GM12801 (cell line): ENCODE data around the gene SOWAHD.

Source experiments
- TF ChIP-seq, protein P1 (sequence below): IDR thresholded peaks from one replicate; pipeline ENCODE4 v1.5.1; 2011; ENCODE audit warnings: control low read depth; ENCODE audit not compliant: insufficient read length; ENCODE audit errors: extremely low read depth

The SOWAHD gene

DNA sequence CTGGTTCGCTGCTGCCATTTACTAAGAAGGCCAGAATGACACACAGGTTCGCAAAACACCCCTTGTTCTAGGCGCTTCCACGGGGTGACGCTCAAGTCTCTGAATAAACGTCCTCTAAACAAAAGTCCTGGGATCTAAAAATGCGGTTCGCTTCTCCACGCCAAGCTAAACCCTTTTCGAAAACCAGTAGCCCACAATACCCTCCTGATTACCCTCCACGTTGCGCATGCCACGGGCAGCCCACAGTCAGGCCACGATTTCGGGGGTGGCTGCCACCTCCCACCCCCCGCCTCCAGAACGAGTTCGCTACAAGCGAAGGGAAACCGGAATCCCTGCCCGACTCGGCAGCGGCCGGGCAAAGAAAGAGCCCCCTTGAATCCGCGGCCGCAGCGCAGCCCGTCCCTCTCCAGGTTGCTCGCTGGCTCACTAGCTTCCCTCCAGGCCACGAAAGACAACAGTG is 32.6 kb downstream of the SOWAHD start:
- TF ChIP-seq, protein P1, sequence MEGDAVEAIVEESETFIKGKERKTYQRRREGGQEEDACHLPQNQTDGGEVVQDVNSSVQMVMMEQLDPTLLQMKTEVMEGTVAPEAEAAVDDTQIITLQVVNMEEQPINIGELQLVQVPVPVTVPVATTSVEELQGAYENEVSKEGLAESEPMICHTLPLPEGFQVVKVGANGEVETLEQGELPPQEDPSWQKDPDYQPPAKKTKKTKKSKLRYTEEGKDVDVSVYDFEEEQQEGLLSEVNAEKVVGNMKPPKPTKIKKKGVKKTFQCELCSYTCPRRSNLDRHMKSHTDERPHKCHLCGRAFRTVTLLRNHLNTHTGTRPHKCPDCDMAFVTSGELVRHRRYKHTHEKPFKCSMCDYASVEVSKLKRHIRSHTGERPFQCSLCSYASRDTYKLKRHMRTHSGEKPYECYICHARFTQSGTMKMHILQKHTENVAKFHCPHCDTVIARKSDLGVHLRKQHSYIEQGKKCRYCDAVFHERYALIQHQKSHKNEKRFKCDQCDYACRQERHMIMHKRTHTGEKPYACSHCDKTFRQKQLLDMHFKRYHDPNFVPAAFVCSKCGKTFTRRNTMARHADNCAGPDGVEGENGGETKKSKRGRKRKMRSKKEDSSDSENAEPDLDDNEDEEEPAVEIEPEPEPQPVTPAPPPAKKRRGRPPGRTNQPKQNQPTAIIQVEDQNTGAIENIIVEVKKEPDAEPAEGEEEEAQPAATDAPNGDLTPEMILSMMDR, result no peak

DNA sequence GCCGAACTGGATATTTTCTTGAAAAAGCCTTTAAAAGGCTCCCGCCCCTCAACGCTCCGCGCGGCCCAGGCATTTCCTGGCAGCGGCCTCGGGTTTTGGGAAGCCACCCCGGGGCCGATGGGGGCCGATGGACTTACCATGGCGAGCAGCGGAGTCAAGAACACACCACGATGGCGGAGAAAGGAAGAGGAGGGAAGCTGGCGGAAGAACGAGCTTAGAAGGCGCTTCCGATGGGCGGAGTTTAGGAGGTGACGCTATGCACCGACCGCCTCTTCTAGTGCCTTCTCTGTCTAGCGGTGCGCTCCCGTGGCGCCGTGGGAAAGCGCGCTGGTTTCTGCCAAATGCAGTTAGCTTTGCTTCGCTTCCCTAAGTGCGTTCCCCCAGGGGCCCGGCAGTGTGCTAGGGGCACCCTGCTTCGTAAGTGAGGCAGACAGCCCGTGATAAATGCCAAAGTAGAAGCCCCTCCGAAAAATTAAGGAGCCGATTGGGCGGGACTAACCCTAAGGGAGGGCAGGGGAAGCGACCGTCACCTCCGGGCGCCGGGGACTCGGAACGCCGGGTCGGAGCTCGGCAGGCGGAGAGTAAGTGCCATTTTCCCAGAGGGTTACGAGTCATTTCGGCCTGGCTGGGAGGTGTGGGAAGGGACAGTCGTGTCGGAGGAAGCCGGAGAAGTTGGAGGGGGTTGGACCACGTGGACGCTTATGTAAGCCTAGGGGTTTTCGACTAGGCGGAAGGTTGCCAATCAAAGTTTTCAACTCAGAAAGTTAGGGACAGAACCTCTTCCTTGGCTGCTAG is 33.2 kb downstream of the SOWAHD start, which contains the start of gene RPL39:
Gene RPL39 (minus strand): TSS at position 194 of the 795 bp plus-strand sequence. CDS start 54 bp downstream, at position 140.
- TF ChIP-seq, protein P1, result no peak

- TF ChIP-seq, protein P1, result no peak
Observed at GRCh38 chrX:119801253-119802221, 43.1 kb downstream of the SOWAHD start.

GRCh38 chrX:119802546-119802945 is 44.2 kb downstream of the SOWAHD start:
- TF ChIP-seq, protein P1, result no peak

GRCh38 chrX:119809185-119809666 is 50.8 kb downstream of the SOWAHD start:
- TF ChIP-seq, protein P1, result no peak
